Colon (tissue), 2 donors: ENCODE results near the gene CRYBB3.

ENCODE experiments used
- FAIRE-seq: peaks from 2 replicates; lab custom pipeline; 2012; peaks lifted over from hg19 to GRCh38; lab: Jason Lieb, UNC
- donor health status: control.
- donor health status: control.

The CRYBB3 gene

GRCh38 chr22:25199731-25200520, at the start of gene CRYBB3:
TSS of gene CRYBB3 (plus strand) at chr22:25199858. CDS start at chr22:25201397, 1,539 bp downstream.
- no peak for FAIRE-seq

GRCh38 chr22:25153961-25154666, 45.5 kb upstream of the CRYBB3 start:
- FAIRE-seq, result no peak

- no peak for FAIRE-seq
These were observed 45.0 kb upstream of the CRYBB3 start for GRCh38 chr22:25154667-25154999.

DNA sequence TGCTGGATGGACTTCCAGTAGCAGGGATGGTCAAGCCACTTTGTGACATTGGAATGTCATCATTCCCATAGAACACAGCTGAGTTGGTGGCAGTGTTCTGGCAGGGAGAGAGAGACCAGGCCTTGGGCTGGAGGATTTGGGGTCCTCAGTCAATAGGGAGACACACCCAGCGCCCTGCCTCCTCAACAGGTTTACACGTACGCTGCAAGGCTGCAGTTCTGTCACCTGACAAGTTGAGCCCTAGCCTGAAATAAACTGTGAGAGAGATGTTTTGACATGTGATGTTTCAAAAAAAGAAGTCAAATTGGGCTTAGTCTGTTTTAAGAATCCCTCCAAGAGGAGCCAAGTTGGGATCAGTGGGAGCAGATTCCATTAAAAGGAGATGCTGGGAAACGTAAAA, 42.9 kb upstream of the CRYBB3 start:
- FAIRE-seq, result no peak

- FAIRE-seq, result no peak
These were observed 40.6 kb upstream of the CRYBB3 start for GRCh38 chr22:25159028-25159427.

GRCh38 chr22:25160120-25160996, 39.3 kb upstream of the CRYBB3 start:
- FAIRE-seq, result no peak

DNA sequence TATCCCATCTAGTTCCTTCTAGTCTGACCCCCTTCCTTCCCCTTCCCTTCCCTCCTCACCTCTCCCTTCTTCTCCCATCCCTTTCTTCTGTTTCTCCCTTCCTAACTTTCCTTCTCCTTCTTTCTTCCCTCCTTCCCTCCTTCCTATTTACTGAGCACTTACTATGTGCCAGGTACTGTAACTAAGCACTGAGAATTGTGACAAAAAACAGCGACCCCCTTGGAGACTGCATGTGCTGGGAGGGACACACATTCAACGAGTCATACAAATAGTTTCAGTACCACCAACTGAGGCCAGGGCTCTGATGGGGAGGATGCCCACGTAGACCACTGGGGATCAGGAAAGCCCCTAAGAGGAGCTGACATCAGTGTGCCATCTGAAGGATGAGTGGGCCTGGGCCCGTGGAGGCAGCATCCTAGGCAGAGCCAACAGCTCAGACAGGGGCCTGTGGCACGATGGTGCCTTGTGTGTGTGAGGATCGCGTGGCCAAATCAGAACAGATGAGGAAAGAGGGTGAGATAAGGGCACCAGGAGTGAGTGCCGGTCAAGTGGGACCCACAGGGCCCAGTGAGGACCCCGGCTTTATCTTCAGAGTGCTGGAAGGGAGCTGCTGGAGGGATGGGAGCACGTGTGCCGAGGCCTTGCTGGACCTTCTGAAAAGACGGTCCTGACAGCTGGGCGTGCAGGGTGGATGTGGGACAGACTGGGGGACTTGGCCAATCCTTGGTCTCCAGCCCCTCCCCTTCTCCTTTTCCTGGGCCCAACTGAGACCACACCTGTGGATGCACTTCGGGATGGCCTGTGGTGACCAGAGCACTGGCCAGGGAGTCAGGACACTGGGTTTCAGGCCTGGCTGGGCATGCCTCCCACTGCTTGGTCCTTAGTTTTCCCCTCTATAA, 38.4 kb upstream of the CRYBB3 start:
- no peak for FAIRE-seq

GRCh38 chr22:25161916-25162530, 37.6 kb upstream of the CRYBB3 start:
- FAIRE-seq, result no peak

GRCh38 chr22:25162561-25162960, 37.1 kb upstream of the CRYBB3 start:
- no peak for FAIRE-seq

GRCh38 chr22:25165785-25166184, 33.9 kb upstream of the CRYBB3 start:
- FAIRE-seq, result no peak

DNA sequence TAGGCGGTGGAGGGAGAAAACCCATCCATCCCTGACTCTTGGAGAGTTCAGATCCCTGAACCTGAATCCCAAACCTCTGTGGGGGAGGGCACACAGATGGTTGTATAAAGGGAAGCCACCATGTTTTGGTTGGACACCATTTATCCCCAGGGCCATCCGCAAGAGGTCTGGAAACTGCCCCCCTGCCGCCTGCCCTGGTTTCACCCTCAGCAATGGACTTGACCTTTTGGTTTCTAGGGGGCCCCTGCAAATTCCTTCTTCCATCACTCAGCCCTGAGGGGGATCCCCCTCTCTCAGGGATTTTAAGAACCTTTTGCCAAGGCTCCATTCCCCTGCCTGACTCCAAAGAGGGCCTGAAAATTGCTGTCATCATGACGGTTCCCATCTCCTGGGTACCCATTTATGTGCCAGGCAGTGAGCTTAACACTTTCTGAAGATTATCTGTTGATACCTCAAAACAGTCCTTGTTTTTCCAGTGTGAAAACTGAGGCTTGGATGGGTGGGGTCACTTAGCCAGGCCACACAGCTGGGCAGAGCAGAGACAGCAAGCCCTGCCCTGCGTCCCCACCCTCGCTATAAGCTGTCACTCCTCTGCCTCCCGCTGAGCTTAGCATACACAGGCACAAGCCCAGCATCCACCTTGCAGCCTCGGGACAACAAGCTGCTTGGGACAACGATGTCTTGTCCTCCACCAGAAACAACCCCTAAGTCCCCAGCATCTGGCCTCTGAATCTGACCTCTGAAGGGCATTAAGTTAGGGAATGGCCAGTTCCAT, 33.2 kb upstream of the CRYBB3 start:
- no peak for FAIRE-seq

- no peak for FAIRE-seq
These were observed 32.6 kb upstream of the CRYBB3 start for GRCh38 chr22:25167082-25167481.

DNA sequence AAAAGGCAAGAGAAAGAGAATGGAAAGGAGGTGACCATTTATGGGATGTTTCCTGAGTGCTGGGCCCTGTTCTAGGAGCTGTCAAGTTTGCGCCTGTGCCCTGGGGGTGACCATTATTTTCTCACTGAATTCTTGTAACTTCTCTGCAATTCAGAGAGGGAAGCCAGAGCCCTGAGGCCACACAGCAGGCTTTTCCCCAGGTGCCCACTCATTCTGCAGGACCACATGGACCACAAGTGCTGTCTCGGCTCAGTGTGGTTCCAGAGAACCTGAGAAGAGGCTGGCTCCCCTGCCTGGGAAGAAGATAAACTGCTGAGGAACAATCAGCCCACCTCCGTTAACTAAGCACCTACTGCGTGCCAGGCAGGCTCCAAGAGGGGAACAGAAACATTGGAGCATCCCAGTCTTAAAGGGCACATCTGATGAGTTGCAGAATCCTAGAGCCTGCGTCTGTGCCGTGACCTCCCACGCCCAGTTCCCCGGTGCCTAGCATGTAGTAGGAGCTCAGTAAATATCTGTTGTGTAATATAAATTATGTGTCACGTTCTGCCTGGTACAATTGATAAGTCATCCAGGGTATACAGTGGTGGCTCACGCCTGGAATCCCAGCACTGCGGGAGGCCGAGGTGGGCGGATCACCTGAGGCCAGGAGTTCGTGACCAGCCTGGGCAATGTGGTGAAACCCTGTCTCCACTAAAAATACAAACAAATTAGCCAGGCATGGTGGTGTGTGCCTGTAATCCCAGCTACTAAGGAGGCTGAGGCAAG, 31.6 kb upstream of the CRYBB3 start:
- no peak for FAIRE-seq

- no peak for FAIRE-seq
These were observed 30.2 kb upstream of the CRYBB3 start for GRCh38 chr22:25169278-25170031.

GRCh38 chr22:25170426-25170980, 29.2 kb upstream of the CRYBB3 start:
- FAIRE-seq, result no peak

DNA sequence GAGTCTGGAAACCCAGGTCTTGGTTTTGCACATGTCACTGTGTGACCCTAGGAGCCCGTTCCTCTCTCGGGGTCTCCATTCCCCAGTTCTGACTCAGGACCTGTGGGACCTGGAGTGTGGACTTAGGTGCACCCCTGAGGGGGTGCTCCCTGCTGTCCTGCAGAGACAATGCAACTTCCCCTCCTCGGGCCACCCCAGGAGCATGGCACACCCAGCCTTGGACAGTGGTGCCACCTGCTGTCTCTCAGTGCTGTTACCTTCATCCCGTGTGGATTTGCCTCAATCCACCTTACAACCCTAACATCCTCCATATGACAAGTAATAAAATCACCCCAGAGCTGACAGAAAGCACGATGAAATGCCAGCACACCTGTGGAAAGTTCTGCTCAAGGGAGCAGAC, 27.5 kb upstream of the CRYBB3 start:
- no peak for FAIRE-seq

DNA sequence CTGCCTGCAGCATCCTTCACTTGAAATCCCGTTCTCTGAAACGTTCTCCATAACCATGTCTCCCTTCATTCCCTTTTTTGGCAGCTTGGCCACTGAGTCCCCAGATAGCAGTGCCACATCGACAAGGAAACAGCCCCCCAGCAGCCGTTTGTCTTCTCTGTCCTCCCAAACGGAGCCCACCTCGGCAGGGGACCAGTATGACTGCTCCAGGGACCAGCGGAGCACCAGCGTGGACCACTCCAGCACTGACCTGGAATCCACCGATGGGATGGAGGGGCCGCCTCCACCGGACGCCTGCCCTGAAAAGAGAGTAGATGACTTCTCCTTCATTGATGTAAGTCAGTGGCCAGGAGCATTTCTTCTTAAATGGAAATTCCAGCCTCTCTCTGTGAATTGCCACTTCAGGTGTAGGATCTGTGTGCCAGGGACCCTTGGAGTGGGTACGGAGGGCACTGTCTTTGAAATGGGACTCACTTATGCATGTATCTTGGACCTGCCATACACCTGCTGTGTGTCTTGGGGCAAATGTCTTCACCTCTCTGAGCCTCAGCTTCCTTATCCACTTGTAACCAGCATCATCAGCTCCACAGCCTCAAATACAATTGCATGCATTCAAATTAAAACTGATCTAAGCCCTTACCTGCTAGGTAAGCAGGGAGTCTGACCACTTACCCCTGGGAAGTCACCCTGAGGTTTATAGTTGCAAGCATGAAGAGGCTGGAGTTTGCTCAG, 25.3 kb upstream of the CRYBB3 start:
- FAIRE-seq, result no peak

DNA sequence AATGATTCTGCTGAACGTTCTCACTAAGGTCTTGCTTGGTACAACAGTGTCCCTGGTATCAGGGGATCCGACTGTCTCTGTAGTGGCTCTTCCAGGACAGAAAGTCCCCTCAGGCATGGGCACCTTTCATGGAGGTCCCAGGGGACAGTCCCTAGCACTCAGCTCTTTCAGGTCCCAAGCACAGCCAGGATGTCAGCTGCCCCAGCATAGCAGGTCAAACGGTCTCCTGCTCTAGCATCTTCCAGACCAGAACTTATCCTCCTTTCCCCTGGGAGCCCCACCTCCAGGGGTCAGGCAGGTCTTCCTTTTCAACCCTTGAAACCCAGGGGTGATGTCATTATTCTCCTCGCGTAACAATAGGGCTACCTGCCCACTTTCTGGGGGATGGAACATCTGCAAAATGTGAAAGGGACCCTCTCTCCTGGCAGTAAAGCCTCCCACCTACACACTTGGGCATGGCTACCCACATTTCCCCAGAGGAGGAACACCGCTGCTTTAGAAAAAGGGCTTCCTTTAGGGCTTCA, 24.7 kb upstream of the CRYBB3 start:
- no peak for FAIRE-seq
